Neural cell (in vitro differentiated cells): Measurements from ENCODE around the gene TMEM266. TPM values are rescaled to one million over a fixed set of nuclear protein-coding genes. Genes with fewer than 3 reads are reported as not detected.

ENCODE experiments used
- H2AFZ ChIP-seq: fragments of 200-600, 300-800 bp; sonication (generic), shearing (Covaris generic); 2 replicates; pipeline ENCODE4 v1.6.0; 2014; ENCODE audit warnings: low read depth, mild to moderate bottlenecking, antibody characterized with exemption, low read length, moderate library complexity
- H3F3A ChIP-seq: fragments of 200-600 bp; shearing (Covaris generic); 2 replicates; pipeline ENCODE4 v1.6.1; 2016; ENCODE audit warnings: mild to moderate bottlenecking, moderate library complexity, mixed read lengths, antibody characterized with exemption, low read length; ENCODE audit not compliant: insufficient read depth, poor library complexity, severe bottlenecking
- H3K27ac ChIP-seq: fragments of 200-600, 300-800 bp; sonication (generic), shearing (Covaris generic); 2 replicates; pipeline ENCODE4 v1.5.1; 2014; ENCODE audit warnings: mild to moderate bottlenecking, low read length, moderate library complexity
- H3K27me3 ChIP-seq: fragments of 300-800, 200-600 bp; sonication (generic), shearing (Covaris generic); 2 replicates; pipeline ENCODE4 v1.6.0; 2014; ENCODE audit warnings: mild to moderate bottlenecking, low read depth, low read length, moderate library complexity; ENCODE audit not compliant: insufficient read depth
- H3K36me3 ChIP-seq: fragments of 300-800, 200-600 bp; sonication (generic), shearing (Covaris generic); 2 replicates; pipeline ENCODE4 v1.5.1; 2014; ENCODE audit warnings: mild to moderate bottlenecking, antibody characterized with exemption, low read length, moderate library complexity; ENCODE audit not compliant: insufficient read depth
- H3K4me2 ChIP-seq: fragments of 300-800, 200-600 bp; sonication (generic), shearing (Covaris generic); 2 replicates; pipeline ENCODE4 v1.6.0; 2014; ENCODE audit warnings: mild to moderate bottlenecking, low read length
- H3K4me3 ChIP-seq: fragments of 300-800, 200-600 bp; sonication (generic), shearing (Covaris generic); 2 replicates; pipeline ENCODE4 v1.5.1; 2014; ENCODE audit warnings: mild to moderate bottlenecking, low read length, moderate library complexity
- H3K79me2 ChIP-seq: fragments of 200-600 bp; shearing (Covaris generic); replicated peaks from 2 replicates; pipeline ENCODE4 v1.6.0; 2014; ENCODE audit warnings: mild to moderate bottlenecking, low read length, moderate library complexity; ENCODE audit not compliant: insufficient read depth
- H3K9ac ChIP-seq: fragments of 300-800, 200-600 bp; sonication (generic), shearing (Covaris generic); 2 replicates; pipeline ENCODE4 v1.6.1; 2016; ENCODE audit warnings: mild to moderate bottlenecking, low read length, mixed read lengths
- H3K9me2 ChIP-seq: fragments of 200-600 bp; shearing (Covaris generic); 2 replicates; pipeline ENCODE4 v1.6.1; 2016; ENCODE audit warnings: mild to moderate bottlenecking, low read length, mixed read lengths; ENCODE audit not compliant: insufficient read depth
- H3K9me3 ChIP-seq: fragments of 200-600, 300-800 bp; sonication (generic), shearing (Covaris generic); 2 replicates; pipeline ENCODE4 v1.6.1; 2016; ENCODE audit warnings: mild to moderate bottlenecking, mixed run types, low read length, moderate library complexity, mixed read lengths
- H4K20me1 ChIP-seq: fragments of 200-600 bp; shearing (Covaris generic); 2 replicates; pipeline ENCODE4 v1.6.1; 2016; ENCODE audit warnings: mild to moderate bottlenecking, mixed run types; ENCODE audit not compliant: insufficient read depth
- EP300 ChIP-seq: fragments of 450-650 bp; conservative IDR thresholded peaks from 2 replicates; pipeline ENCODE4 v1.6.1; 2014; ENCODE audit warnings: antibody characterized with exemption, mild to moderate bottlenecking, moderate library complexity; ENCODE audit not compliant: poor library complexity, severe bottlenecking
- EZH2 ChIP-seq: fragments of 200-600, 300-800 bp; shearing (Covaris generic), sonication (generic); IDR thresholded peaks from 2 replicates; pipeline ENCODE4 v1.6.1; 2014; ENCODE audit warnings: antibody characterized with exemption, low read length, borderline replicate concordance, mild to moderate bottlenecking; ENCODE audit not compliant: insufficient read depth, poor library complexity, severe bottlenecking
- MXI1 ChIP-seq: fragments of 450-650 bp; conservative IDR thresholded peaks from 2 replicates; pipeline ENCODE4 v1.6.1; 2014; ENCODE audit warnings: antibody characterized with exemption, mild to moderate bottlenecking; ENCODE audit not compliant: poor library complexity, severe bottlenecking
- POLR2AphosphoS5 ChIP-seq: IDR thresholded peaks from 2 replicates; pipeline ENCODE4 v1.6.1; 2012
- RAD21 ChIP-seq: fragments of 450-650 bp; conservative IDR thresholded peaks from 2 replicates; pipeline ENCODE4 v1.6.1; 2014; ENCODE audit warnings: antibody characterized with exemption, mild to moderate bottlenecking, moderate library complexity
- SMC3 ChIP-seq: fragments of 450-650 bp; conservative IDR thresholded peaks from 2 replicates; pipeline ENCODE4 v1.6.1; 2014; ENCODE audit warnings: antibody characterized with exemption, mild to moderate bottlenecking, moderate library complexity; ENCODE audit not compliant: poor library complexity
- TAF1 ChIP-seq: IDR thresholded peaks from 2 replicates; pipeline ENCODE4 v1.6.1; 2012; ENCODE audit warnings: low read depth
- polyA plus RNA-seq: library from polyadenylated mRNA; depleted of rRNA; stranded (reverse); fragments of >200 nt; gene quantifications from 2 replicates; pipeline ENCODE4 v1.2.3, GENCODE V29; 2014
- TF ChIP-seq, protein P1 (sequence below): IDR thresholded peaks from 2 replicates; pipeline ENCODE4 v1.6.1; 2012; ENCODE audit warnings: borderline replicate concordance
- TF ChIP-seq, protein P2 (sequence below): fragments of 450-650 bp; IDR thresholded peaks from 2 replicates; pipeline ENCODE4 v1.5.1; 2014; ENCODE audit warnings: antibody characterized with exemption, mild to moderate bottlenecking, moderate library complexity; ENCODE audit not compliant: poor library complexity, severe bottlenecking

TMEM266 gene
- polyA plus RNA-seq, 1 donor from 2014 or later = 17.6 TPM

DNA sequence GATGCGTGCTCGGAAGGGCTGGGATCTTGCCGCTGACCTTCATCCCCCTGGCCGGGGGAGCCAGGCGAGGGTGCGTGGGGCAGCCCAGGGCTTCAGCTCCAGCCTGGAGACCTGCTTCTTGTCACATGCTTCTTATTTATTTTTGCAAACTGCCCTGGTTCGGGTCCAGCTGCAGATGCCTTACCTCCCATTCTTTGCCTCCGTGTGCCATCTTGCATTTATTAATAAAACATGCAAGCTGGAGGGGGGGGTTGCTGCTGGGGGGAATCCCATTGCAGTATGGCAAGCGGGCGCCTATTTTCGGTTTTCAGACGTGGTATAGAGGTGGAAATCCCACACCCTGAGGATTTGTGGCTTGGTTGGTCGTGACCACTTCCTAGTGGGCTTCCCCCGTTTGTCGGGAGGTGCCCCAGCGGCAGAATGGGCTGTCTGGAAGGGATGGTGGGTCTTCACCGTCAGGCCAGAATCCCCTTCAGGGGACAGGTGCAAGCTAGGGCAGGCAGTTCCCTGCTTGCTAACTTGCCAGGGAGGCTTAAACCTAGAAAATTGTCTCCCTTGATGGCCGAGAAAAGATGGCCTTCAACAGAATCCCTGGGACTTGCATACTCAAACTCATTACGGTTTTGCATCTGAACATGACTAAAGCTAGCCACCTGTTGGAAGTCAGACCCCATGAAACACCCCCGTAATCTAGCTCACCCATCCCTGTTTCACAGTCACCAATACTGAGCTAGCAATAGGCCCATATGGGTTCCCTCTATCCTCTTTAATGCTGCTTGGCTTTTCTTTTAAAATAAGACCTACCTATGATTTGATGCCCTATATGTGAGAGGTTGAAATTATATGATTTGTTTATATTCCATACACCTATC lies 569 bp downstream of the TMEM266 start:
- peak overlapping the region; percentile 90 for H2AFZ ChIP-seq
- no peaks in the 10 kb centered on the region for H3K9me3 ChIP-seq
- H3K9me2 ChIP-seq = no peaks in the 10 kb centered on the region
- H4K20me1 ChIP-seq = no peaks in the 10 kb centered on the region
- H3K4me3 ChIP-seq = peak overlapping the region; percentile 86
- no peaks in the 10 kb centered on the region for H3K36me3 ChIP-seq
- no peaks in the 10 kb centered on the region for H3K79me2 ChIP-seq
- peaks cover 5% of the 10 kb centered on the region for H3F3A ChIP-seq
- H3K4me2 ChIP-seq = peak overlapping the region; percentile 84
- H3K27me3 ChIP-seq = no peaks in the 10 kb centered on the region
- TF ChIP-seq, protein P1, sequence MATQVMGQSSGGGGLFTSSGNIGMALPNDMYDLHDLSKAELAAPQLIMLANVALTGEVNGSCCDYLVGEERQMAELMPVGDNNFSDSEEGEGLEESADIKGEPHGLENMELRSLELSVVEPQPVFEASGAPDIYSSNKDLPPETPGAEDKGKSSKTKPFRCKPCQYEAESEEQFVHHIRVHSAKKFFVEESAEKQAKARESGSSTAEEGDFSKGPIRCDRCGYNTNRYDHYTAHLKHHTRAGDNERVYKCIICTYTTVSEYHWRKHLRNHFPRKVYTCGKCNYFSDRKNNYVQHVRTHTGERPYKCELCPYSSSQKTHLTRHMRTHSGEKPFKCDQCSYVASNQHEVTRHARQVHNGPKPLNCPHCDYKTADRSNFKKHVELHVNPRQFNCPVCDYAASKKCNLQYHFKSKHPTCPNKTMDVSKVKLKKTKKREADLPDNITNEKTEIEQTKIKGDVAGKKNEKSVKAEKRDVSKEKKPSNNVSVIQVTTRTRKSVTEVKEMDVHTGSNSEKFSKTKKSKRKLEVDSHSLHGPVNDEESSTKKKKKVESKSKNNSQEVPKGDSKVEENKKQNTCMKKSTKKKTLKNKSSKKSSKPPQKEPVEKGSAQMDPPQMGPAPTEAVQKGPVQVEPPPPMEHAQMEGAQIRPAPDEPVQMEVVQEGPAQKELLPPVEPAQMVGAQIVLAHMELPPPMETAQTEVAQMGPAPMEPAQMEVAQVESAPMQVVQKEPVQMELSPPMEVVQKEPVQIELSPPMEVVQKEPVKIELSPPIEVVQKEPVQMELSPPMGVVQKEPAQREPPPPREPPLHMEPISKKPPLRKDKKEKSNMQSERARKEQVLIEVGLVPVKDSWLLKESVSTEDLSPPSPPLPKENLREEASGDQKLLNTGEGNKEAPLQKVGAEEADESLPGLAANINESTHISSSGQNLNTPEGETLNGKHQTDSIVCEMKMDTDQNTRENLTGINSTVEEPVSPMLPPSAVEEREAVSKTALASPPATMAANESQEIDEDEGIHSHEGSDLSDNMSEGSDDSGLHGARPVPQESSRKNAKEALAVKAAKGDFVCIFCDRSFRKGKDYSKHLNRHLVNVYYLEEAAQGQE = no peak
- no peak for TF ChIP-seq RAD21
- TF ChIP-seq POLR2AphosphoS5 = no peak
- no peak for TF ChIP-seq TAF1
- no peak for TF ChIP-seq EZH2
- TF ChIP-seq, protein P2, sequence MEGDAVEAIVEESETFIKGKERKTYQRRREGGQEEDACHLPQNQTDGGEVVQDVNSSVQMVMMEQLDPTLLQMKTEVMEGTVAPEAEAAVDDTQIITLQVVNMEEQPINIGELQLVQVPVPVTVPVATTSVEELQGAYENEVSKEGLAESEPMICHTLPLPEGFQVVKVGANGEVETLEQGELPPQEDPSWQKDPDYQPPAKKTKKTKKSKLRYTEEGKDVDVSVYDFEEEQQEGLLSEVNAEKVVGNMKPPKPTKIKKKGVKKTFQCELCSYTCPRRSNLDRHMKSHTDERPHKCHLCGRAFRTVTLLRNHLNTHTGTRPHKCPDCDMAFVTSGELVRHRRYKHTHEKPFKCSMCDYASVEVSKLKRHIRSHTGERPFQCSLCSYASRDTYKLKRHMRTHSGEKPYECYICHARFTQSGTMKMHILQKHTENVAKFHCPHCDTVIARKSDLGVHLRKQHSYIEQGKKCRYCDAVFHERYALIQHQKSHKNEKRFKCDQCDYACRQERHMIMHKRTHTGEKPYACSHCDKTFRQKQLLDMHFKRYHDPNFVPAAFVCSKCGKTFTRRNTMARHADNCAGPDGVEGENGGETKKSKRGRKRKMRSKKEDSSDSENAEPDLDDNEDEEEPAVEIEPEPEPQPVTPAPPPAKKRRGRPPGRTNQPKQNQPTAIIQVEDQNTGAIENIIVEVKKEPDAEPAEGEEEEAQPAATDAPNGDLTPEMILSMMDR = no peak
- no peak for TF ChIP-seq SMC3
- no peak for TF ChIP-seq MXI1
- no peak for TF ChIP-seq EP300
- H3K27ac ChIP-seq = peak overlapping the region; percentile 25
- peak overlapping the region; percentile 80 for H3K9ac ChIP-seq

DNA sequence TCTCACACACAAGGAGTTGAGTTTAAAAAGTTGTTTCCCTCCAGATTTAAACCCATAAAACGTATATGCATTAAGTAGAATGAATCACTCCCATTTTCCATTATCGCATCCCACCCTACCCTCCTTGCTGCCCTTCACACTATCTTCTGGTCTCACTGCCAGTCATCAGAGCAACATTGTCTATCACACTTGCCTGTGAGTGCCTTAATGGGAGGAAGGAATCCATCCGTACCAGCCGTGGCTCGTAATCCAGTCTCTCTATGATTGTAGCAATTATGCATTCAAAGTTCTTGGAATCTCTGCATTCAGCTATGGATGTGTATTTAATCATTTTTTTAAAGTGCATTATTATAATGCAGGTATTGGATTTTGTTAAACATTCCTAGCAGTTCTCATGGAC lies 1.9 kb downstream of the TMEM266 start:
- TF ChIP-seq RAD21 (no peak), TAF1 (no peak), EZH2 (no peak), SMC3 (no peak), MXI1 (no peak), EP300 (no peak), POLR2AphosphoS5 (no peak)
- TF ChIP-seq, protein P1 = no peak
- TF ChIP-seq, protein P2 = no peak
- Histone ChIP-seq H2AFZ (no peak overlapping the region), H3K9ac (no peak overlapping the region), H3K4me2 (no peak overlapping the region), H3K9me3 (no peaks in the 10 kb centered on the region), H3K4me3 (peak overlapping the region; percentile 20), H4K20me1 (no peaks in the 10 kb centered on the region), H3K36me3 (no peaks in the 10 kb centered on the region), H3K79me2 (no peaks in the 10 kb centered on the region), H3K27me3 (no peaks in the 10 kb centered on the region), H3K9me2 (no peaks in the 10 kb centered on the region), H3K27ac (no peak overlapping the region), H3F3A (peaks cover 5% of the 10 kb centered on the region)
